Spleen (tissue), 11 donors: Measurements from ENCODE around the gene RNGTT. TPM values are rescaled to one million over a fixed set of nuclear protein-coding genes. Genes with fewer than 3 reads are reported as not detected.
"Not testable (repeated sequence)": the region's sequence is repeated elsewhere in the genome, so short reads cannot be mapped to it uniquely, and the experiment has no call there.

Experiments
- DNase-seq: peaks from one replicate; pipeline ENCODE4 v3.0.0-alpha.2; 2020
- H3K27ac ChIP-seq, 8 donors: fragments of 200-600 bp; sonication (generic) in 7 of 8; 1 replicate in 4 of 8; 2 replicates in 4 of 8; pipeline versions ENCODE4 v1.5.0 to v1.8.0; 2016 to 2021; ENCODE audit warnings: inconsistent platforms in 4 of 8, mild to moderate bottlenecking in 4 of 8, moderate library complexity in 1 of 8
- H3K27me3 ChIP-seq, 7 donors: fragments of 200-600 bp; sonication (generic) in 6 of 7; replicated peaks in 1 of 7; 1 replicate in 4 of 7; 2 replicates in 3 of 7; pipeline versions ENCODE4 v1.5.0 to v1.8.0; 2016 to 2021; ENCODE audit warnings: inconsistent platforms in 3 of 7, mild to moderate bottlenecking in 1 of 7
- H3K36me3 ChIP-seq, 6 donors: fragments of 200-600 bp; sonication (generic) in 5 of 6; 1 replicate in 4 of 6; 2 replicates in 2 of 6; pipeline versions ENCODE4 v1.5.0 to v1.8.0; 2016 to 2021; ENCODE audit warnings: inconsistent platforms in 2 of 6
- H3K4me1 ChIP-seq, 6 donors: fragments of 200-600 bp; sonication (generic) in 5 of 6; 1 replicate in 3 of 6; 2 replicates in 3 of 6; pipeline versions ENCODE4 v1.5.0 to v1.8.0; 2016 to 2021; ENCODE audit warnings: inconsistent platforms in 3 of 6
- H3K4me3 ChIP-seq, 8 donors: fragments of 200-600 bp; sonication (generic) in 7 of 8; 1 replicate in 4 of 8; 2 replicates in 4 of 8; pipeline versions ENCODE4 v1.5.0 to v1.8.0; 2016 to 2021; ENCODE audit warnings: inconsistent platforms in 4 of 8, mild to moderate bottlenecking in 4 of 8, moderate library complexity in 2 of 8
- H3K9me3 ChIP-seq, 8 donors: fragments of 200-600 bp; sonication (generic) in 7 of 8; 1 replicate in 4 of 8; 2 replicates in 4 of 8; pipeline versions ENCODE4 v1.5.0 to v1.8.0; 2016 to 2021; ENCODE audit warnings: inconsistent platforms in 4 of 8
- POLR2A ChIP-seq, 3 donors: fragments of 450-650 bp; IDR thresholded peaks; one replicate each; pipeline ENCODE4 v1.5.1; 2017; ENCODE audit warnings: antibody characterized with exemption in 3 of 3, mild to moderate bottlenecking in 1 of 3
- POLR2AphosphoS5 ChIP-seq, 3 donors: sonication (generic); formaldehyde crosslinking; IDR thresholded peaks; one replicate each; pipeline ENCODE4 v1.5.1; 2017; ENCODE audit warnings: antibody characterized with exemption in 3 of 3
- WGBS, 5 donors: extraction: QIAGEN DNeasy Blood & Tissue Kit in 3 of 5; methylation state at CpG; one replicate each; pipeline versions ENCODE4 v1.1.5 to v1.1.7; 2013 to 2018; 5-methylcytosine and 5-hydroxymethylcytosine counted together
- intact Hi-C: fragments of 100-400 bp; cut with DNase I; formaldehyde crosslinking; loops from one replicate; pipeline ENCODE4 v1.15.0; 2023; ENCODE audit warnings: low total_unique reads
- polyA plus RNA-seq, 3 donors: library from polyadenylated mRNA; stranded (reverse); fragments of 200-250 nt; gene quantifications; one replicate each; pipeline ENCODE4 v1.2.1, GENCODE V29; 2013
- total RNA-seq, 7 donors: library from RNA; depleted of rRNA in 3 of 7; stranded (reverse); fragments of >200 nt in 3 of 7; fragmentation: NEBNext Ultra II Directional in 4 of 7; extraction: Animal tissue kit (Norgen Biotek cat#: 25700) in 4 of 7; gene quantifications; one replicate each; pipeline versions ENCODE4 v1.1.0 to v1.2.1, GENCODE V29; 2016 to 2021
- TF ChIP-seq, protein P1 (sequence below), 11 experiments: fragments of 200-600 bp in 7 of 11; fragments of 450-650 bp in 4 of 11; sonication (generic) in 4 of 11; IDR thresholded peaks in 8 of 11; conservative IDR thresholded peaks in 3 of 11; 1 replicate in 7 of 11; 2 replicates in 4 of 11; pipeline versions ENCODE4 v1.4.0 to v1.8.0; 2016 to 2021; ENCODE audit warnings: antibody characterized with exemption in 11 of 11, inconsistent platforms in 4 of 11, mild to moderate bottlenecking in 1 of 11
- donor health status: healthy with polysubstance abuse.
- donor health status: DM: no; HTN: no; CAD: no; lungs with moderate emphysema.
- donor health status: DM: no; HTN: no; CAD: no.
- donor health status: Bipolar disorder and iron deficiency.
- donor health status: healthy.
- donor health status: DM: no; HTN: no; CAD: no.
- donor health status: DM: yes; HTN: yes; CAD: no.

Gene RNGTT
- total and polyA plus RNA-seq, 10 donors = 9.4 to 27.1 (median 17.6) TPM

DNA sequence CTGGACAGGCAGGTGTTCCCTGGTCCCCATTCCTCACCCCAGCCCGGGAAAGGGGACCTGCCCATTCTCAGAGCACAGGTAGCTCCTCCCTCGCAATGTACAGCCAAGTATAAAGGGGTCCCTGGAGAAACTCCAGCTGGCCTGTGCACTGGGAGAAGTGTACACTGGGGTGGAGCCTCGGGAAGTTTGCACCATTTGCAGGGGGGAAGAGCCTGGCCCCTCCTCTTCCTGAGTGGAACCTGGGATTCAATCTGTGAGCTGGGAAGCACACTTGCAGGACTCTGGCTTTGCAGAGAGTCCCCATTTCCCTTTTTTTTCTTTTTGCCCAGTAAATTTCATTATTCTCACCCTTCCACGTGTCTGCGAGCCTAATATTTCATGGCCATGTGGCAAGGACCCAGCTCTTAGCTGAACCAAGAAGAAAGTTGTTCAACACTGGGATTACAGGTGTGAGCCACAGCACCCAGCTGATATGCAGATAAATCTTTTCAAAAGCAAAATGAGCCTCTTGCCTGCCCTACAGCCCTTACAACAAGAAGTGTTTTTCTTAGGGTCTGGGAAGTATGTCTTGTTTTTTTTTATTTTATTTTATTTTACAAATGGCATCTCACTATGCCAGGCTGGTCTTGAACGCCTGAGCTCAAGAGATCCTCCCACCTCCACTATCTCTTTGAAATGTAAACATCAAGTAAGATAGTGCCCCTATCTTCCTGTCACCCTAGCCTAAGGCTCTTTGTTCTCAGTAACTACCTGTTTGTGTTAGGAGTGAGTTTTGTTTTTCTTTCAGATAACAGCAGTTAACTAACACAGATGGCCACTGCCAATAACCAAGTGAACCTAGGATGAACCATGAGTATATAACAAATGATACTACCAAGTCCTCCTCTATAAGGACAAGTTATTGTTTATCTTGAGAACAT, 9.3 kb upstream of the RNGTT start:
- 52 to 75% (median 64%) methylated on average over 5 to 6 of the region's 6 CpGs for WGBS, 5 donors
- no peak overlapping the region for H3K4me3 ChIP-seq
- intact Hi-C loops = no loop called here
- no peak for DNase-seq
- no peaks in the 10 kb centered on the region for H3K36me3 ChIP-seq
- peaks cover 0 to 21% (median 15%) of the 10 kb centered on the region in 8 donors for H3K9me3 ChIP-seq
- TF ChIP-seq POLR2A (IDR thresholded peaks at IDR 0.05) (no peak), POLR2AphosphoS5 (IDR thresholded peaks at IDR 0.05) (no peak)
- TF ChIP-seq, protein P1, sequence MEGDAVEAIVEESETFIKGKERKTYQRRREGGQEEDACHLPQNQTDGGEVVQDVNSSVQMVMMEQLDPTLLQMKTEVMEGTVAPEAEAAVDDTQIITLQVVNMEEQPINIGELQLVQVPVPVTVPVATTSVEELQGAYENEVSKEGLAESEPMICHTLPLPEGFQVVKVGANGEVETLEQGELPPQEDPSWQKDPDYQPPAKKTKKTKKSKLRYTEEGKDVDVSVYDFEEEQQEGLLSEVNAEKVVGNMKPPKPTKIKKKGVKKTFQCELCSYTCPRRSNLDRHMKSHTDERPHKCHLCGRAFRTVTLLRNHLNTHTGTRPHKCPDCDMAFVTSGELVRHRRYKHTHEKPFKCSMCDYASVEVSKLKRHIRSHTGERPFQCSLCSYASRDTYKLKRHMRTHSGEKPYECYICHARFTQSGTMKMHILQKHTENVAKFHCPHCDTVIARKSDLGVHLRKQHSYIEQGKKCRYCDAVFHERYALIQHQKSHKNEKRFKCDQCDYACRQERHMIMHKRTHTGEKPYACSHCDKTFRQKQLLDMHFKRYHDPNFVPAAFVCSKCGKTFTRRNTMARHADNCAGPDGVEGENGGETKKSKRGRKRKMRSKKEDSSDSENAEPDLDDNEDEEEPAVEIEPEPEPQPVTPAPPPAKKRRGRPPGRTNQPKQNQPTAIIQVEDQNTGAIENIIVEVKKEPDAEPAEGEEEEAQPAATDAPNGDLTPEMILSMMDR (IDR thresholded peaks at IDR 0.05 in 8 of 11, conservative IDR thresholded peaks at IDR 0.05 in 3 of 11) = no peak
- H3K4me1 ChIP-seq = no peaks in the 10 kb centered on the region
- no peaks in the 10 kb centered on the region for H3K27me3 ChIP-seq
- H3K27ac ChIP-seq = no peak overlapping the region

DNA sequence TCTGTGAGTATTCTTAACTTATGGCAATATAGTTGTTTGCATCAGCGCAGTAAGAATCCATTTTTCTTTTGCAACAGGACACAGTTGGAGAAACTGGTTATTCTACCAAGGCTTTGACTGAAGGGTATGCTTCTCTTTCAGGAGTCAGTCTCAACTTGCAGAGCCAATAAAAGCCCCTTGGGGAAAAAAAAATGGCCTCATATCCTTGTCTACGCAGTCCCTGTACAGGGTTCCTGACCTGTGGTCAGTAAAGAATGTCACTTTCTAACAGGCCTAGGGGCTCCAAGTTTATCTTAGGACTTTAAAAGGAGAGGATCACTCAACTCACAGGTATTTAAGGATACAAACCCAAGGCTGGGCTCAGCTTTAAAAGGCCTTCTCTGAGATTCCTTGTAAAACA, 6.9 kb upstream of the RNGTT start:
- Histone ChIP-seq H3K4me1 (no peaks in the 10 kb centered on the region), H3K27ac (no peak overlapping the region), H3K9me3 (peaks cover 0 to 43% (median 23%) of the 10 kb centered on the region in 8 donors), H3K27me3 (no peaks in the 10 kb centered on the region), H3K4me3 (no peak overlapping the region), H3K36me3 (no peaks in the 10 kb centered on the region)
- DNase-seq = no peak
- intact Hi-C loops = no loop called here
- no peak for TF ChIP-seq POLR2A (IDR thresholded peaks at IDR 0.05)
- WGBS, 5 donors = 87 to 100% (median 97%) methylated on average over 2 of the region's 2 CpGs

DNA sequence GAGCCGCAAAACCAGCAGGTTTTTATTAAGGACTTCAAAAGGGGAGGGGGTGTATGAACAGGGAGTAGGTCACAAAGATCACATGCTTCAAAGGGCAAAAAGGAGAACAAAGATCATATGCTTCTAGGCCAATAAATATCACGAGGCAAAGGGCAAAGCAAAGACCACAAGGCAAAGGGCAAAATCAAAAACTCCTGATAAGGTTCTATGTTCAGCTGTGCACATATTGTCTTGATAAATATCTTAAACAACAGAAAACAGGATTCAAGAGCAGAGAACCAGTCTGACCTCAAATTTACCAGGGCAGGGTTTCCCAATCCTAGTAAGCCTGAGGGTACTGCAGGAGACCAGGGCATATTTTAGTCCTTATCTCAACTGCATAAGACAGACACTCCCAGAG, 5.8 kb upstream of the RNGTT start:
- H3K27me3 ChIP-seq, H3K36me3 ChIP-seq, intact Hi-C loops, H3K4me1 ChIP-seq, DNase-seq, H3K27ac ChIP-seq, H3K4me3 ChIP-seq: not testable (repeated sequence)
- peaks cover 0 to 43% (median 23%) of the 10 kb centered on the region in 8 donors for H3K9me3 ChIP-seq
- 58 to 93% (median 70%) methylated on average over 2 of the region's 2 CpGs for WGBS, 5 donors

DNA sequence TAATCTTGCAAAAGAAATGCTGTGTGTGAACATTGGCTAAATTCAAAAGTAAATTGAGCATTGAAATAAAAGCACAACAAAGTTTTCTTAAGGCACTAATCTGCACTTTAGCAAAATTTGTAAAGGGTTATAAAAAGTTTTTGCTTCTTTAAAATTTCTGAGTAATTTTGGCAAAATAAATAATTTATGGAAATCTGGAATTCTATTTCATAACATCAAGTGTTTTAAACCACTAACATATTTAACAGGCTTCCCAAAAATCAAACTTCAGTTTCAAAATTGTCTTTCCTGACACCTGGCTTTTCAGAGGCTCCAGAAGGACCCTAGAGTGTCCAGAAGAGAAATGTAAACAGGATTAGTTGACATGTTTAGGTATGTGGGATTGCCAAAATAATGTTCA, 4.5 kb upstream of the RNGTT start:
- Histone ChIP-seq H3K9me3 (peaks cover 0 to 43% (median 23%) of the 10 kb centered on the region in 8 donors), H3K4me1 (peaks cover 0 to 15% (median 9%) of the 10 kb centered on the region in 6 donors), H3K27ac (no peak overlapping the region), H3K36me3 (no peaks in the 10 kb centered on the region), H3K27me3 (no peaks in the 10 kb centered on the region), H3K4me3 (no peak overlapping the region)
- TF ChIP-seq, protein P1 (IDR thresholded peaks at IDR 0.05 in 8 of 11, conservative IDR thresholded peaks at IDR 0.05 in 3 of 11) = no peak
- TF ChIP-seq POLR2AphosphoS5 (IDR thresholded peaks at IDR 0.05) (no peak), POLR2A (IDR thresholded peaks at IDR 0.05) (no peak)
- no peak for DNase-seq
- intact Hi-C loops = no loop called here

DNA sequence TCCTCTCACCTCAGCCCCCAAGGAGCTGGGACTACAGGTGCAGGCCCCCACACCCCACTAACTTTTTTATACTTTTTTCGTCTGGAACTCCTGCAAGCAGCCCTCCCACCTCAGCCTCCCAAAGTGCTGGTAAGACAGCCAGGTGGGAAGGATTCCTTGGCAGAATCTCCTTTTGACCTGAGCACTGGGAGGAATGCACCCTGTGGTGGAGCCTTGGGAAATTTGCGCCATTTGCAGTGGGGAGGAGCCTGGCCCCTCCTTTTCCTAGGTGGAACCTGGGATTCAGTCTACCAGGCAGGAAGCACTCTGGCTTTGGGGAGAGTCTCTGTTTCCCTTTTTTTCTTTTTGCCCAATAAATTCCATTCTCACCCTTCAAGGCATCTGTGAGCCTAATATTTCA, 2.3 kb upstream of the RNGTT start:
- Histone ChIP-seq H3K27ac (no peak overlapping the region), H3K9me3 (peaks cover 0 to 43% (median 23%) of the 10 kb centered on the region in 8 donors), H3K27me3 (no peaks in the 10 kb centered on the region), H3K4me3 (no peak overlapping the region), H3K4me1 (peaks cover 9 to 37% (median 23%) of the 10 kb centered on the region in 6 donors), H3K36me3 (no peaks in the 10 kb centered on the region)
- DNase-seq = no peak
- intact Hi-C loops = no loop called here
- no peak for TF ChIP-seq POLR2AphosphoS5 (IDR thresholded peaks at IDR 0.05)
- TF ChIP-seq, protein P1 (IDR thresholded peaks at IDR 0.05 in 8 of 11, conservative IDR thresholded peaks at IDR 0.05 in 3 of 11) = no peak
- TF ChIP-seq POLR2A (IDR thresholded peaks at IDR 0.05) = no peak
- 86 to 93% (median 92%) methylated on average over 2 of the region's 2 CpGs for WGBS, 5 donors
